GM12873 (cell line): ENCODE results near the gene ACVRL1.

ENCODE experiments used
- TF ChIP-seq, protein P1 (sequence below): IDR thresholded peaks from 2 replicates; pipeline ENCODE4 v1.5.1; 2012; ENCODE audit warnings: low read depth, mild to moderate bottlenecking, moderate library complexity, low read length, control low read depth; ENCODE audit not compliant: insufficient read depth; ENCODE audit errors: missing control alignments

ACVRL1 gene

DNA sequence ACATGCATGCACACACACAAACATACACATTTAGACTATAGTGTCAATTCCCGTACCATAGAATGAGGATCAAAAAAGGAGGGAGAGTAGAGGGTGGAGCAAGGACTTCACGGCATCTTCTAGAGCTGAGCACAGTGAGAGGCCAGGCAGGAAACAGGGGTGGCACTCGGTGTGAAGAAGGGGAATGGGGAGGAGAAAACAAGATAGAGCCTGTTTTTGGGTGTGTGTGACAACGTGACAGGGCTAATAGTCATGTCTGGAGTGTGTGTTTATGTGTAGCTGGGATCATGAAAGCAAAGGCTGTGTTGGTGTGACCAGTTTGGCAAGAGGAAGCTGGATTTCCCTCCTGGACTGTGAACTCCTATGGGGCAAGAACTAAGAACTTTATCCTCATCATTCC, 34.3 kb downstream of the ACVRL1 start:
- TF ChIP-seq, protein P1, sequence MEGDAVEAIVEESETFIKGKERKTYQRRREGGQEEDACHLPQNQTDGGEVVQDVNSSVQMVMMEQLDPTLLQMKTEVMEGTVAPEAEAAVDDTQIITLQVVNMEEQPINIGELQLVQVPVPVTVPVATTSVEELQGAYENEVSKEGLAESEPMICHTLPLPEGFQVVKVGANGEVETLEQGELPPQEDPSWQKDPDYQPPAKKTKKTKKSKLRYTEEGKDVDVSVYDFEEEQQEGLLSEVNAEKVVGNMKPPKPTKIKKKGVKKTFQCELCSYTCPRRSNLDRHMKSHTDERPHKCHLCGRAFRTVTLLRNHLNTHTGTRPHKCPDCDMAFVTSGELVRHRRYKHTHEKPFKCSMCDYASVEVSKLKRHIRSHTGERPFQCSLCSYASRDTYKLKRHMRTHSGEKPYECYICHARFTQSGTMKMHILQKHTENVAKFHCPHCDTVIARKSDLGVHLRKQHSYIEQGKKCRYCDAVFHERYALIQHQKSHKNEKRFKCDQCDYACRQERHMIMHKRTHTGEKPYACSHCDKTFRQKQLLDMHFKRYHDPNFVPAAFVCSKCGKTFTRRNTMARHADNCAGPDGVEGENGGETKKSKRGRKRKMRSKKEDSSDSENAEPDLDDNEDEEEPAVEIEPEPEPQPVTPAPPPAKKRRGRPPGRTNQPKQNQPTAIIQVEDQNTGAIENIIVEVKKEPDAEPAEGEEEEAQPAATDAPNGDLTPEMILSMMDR = no peak

DNA sequence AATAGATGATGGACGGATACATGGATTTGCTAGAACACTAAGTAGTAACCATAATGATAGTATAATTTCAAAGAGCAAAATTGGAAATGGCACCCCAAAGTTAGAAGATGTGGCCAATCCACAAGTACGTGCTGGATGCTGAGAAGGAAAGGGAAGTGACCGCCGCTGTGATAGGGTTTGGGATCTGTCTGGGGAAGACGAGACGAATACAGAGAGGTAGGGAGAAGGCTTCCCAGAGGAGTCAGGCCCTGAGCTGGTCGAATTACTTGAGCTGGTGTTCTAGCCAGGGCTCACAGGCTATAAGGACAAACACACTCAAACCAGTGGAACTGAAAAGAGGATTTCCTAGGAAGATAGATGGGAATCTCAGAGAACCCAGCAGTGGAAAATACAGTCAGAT, 34.8 kb downstream of the ACVRL1 start:
- TF ChIP-seq, protein P1 = no peak

DNA sequence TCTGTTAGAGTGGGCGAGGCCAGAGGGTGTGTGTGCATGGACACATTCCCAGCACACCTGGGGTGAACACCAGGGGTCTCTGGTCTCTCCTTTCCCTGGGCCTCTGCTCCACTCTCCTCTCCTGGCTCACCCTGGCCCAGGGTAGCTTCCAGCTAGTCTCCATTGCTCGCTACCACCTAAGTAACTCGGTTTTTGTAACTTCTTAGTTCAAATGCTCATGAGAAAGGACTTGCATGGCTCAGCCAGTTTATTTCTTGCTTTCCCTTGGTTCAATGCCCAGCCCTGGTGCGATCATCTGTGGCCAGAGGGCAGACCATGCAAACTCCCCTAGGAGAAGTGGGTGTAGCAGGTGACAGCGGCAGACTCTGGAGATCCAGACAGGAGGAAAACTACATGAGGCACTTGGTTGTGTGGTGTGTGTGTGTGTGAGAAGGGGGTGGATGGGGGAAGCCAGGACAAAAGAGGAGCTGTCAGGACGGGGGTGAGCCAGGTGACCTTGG, 35.2 kb downstream of the ACVRL1 start:
- TF ChIP-seq, protein P1 = no peak

DNA sequence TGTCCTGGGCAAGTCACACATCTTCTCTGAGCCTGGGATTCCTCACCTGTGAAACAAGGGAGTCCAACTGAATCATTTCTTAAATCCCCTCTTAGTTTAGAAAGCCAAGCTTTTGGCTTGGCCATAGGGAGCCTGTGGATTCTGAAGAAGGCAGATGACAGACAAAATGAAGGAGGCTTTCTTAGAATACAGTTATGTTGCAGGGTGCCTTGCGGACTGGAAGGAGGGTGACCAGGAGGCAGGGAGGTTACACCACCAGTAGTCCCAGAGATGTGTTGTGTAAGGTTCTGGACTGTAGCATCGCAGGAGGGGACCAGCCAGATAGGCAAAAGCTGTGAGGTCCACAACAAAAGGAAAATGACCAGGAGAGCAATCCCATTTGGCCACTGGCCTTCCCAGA, 36.0 kb downstream of the ACVRL1 start:
- TF ChIP-seq, protein P1 = no peak

DNA sequence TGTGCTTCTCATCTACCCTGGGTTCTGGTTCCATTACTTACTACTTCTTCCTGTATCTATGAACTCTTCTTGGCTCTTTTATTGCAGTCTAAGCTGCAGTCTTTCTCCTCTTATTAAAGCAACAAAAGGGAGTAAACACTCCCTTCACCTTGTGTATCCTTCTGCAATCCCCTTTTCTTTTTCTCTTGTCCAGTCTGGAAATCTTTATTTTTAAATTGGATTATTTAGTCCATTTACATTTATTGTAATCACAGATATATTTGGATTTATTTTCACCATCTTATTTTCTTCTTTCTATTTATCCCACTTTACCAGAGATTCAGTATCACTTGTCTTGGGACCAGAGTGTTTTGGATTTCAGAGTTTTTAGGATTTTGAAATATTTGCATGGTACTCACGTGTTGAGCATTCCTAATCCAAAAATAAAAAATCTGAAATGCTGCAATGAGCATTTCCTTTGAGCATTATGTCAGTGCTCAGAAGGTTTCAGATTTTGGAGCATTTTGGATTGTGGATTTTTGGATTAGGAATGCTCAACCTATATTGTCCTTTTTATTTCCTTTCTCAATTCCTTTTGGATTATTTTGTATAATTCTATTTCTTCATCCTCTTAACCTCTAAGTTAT, 37.4 kb downstream of the ACVRL1 start:
- TF ChIP-seq, protein P1 = no peak

DNA sequence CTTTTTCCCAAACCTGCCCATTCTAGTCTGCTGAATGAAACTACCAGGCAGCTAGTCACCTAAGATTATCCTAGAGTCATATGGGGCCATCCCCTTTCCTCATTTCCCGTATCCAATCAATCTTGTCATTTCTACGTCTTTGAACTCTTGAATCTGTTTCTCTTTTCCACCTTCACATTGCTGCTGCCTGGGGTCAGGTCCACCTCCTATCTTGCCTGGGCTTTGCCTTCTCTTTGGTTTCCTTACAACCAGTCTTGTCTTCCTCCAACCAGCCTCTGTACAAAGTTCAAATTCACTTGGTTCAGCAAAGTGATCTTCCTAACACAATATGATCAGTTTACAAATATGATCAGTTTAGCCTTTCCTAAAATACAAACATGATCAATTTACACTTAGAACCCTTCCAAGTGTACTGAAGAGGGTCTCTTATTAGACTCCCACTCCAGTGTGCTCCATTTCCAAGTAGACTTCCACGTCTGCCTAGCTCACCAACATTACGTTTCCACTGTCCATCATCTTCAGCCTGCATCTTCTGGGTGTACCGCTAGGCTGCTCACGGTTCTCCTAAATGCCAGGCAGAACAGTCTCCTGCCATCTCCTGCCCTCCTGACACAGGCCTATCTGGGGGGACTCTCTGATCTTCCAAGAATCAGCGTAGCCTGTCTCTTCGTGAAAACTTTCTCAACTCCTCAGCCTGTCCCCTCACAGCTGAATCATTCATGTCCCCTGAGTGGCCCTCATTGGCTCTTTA, 40.1 kb downstream of the ACVRL1 start:
- TF ChIP-seq, protein P1 = no peak

DNA sequence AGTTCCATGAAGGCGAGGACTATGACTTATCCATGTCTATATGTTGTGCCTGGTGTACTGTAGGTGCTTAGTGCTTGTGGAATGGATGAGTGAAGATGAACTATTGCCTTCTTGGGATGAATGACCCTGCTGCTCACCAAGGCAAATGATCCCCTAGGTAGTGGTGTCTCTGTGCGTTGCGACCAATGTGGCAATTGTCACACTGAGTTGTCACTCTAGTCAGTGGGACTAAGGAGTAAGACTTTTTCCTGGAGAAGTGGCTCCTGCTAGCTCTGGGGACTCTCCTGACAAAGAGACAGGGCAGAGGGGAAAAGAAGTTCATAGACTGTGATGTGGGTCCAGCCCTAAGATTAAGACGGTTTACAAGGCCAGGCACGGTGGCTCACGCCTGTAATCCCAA, 40.8 kb downstream of the ACVRL1 start:
- TF ChIP-seq, protein P1 = no peak
